ENCODE data around the gene ZNF358.

- TF ChIP-seq CTCF (IDR thresholded peaks at IDR 0.05) (no peak), POLR2A (IDR thresholded peaks at IDR 0.05) (no peak)
Measured at GRCh38 chr19:7527516-7528191, 11.8 kb downstream of the ZNF358 start.

Measured in uterus (tissue), 2 donors.